Activated naive CD4-positive, alpha-beta T cell treated with anti-CD3 and anti-CD28 coated beads, Interleukin-2, amount 50 U/mL, for 24 hours (primary cell): ENCODE results near the gene SESN3.

ENCODE experiments used
- H3K27ac Mint-ChIP-seq: one replicate; pipeline ENCODE4 v1.8.0; 2021; ENCODE audit warnings: mild to moderate bottlenecking, mixed read lengths
- H3K27me3 Mint-ChIP-seq: one replicate; pipeline ENCODE4 v1.8.0; 2021; ENCODE audit warnings: mixed read lengths
- H3K36me3 Mint-ChIP-seq: one replicate; pipeline ENCODE4 v1.8.0; 2021; ENCODE audit warnings: mixed read lengths
- H3K4me1 Mint-ChIP-seq: one replicate; pipeline ENCODE4 v1.8.0; 2021; ENCODE audit warnings: mixed read lengths
- H3K4me3 Mint-ChIP-seq: one replicate; pipeline ENCODE4 v1.8.0; 2021; ENCODE audit warnings: mild to moderate bottlenecking, mixed read lengths
- H3K9me3 Mint-ChIP-seq: one replicate; pipeline ENCODE4 v1.8.0; 2021; ENCODE audit warnings: mixed read lengths

SESN3 gene

DNA sequence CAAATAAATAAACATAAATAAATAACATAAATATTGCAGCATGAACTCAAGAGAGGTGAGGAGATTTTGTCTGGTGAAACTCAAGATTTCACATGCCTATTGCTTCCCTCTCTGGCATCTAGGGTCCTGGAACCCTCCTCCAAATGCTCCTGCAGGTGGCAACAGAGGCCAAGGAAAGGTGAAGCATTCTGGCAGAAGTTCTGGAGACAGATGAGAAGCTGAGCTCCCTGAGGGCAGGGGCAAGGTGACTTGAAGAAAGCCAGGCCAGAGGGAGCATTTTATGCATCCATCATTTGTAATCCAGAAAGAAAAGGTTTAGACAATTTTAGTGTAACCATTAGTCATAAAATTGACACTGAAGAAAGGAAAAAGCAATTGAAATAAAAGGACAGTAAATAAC lies 76.5 kb downstream of the SESN3 start:
- Mint-ChIP-seq H3K4me1 (peaks cover 67% of the 10 kb centered on the region), H3K4me3 (no peak overlapping the region), H3K27me3 (no peaks in the 10 kb centered on the region), H3K36me3 (no peaks in the 10 kb centered on the region), H3K9me3 (no peaks in the 10 kb centered on the region), H3K27ac (peak overlapping the region; percentile 27)

DNA sequence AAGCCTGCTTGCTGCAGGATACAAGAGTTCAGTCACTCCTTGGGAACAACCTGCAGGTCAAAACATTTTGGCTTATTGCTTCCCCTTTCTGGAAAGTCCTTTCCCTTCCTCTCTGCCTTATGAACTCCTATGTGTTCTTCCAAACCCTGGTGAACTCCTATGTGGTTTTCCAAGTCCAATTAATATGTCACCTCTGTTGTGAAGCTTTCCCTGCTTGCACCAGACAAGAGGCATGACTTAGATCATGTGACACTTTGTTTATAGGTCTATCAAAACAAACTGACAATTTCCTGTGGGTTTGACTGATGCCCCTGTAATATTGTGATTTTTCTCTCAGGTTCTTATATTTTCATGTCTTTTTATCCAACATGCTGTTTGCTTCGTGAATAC lies 77.2 kb downstream of the SESN3 start:
- Mint-ChIP-seq H3K36me3 (no peaks in the 10 kb centered on the region), H3K9me3 (no peaks in the 10 kb centered on the region), H3K27me3 (no peaks in the 10 kb centered on the region), H3K4me1 (peaks cover 67% of the 10 kb centered on the region), H3K27ac (peak overlapping the region; percentile 98), H3K4me3 (peak overlapping the region; percentile 87)

DNA sequence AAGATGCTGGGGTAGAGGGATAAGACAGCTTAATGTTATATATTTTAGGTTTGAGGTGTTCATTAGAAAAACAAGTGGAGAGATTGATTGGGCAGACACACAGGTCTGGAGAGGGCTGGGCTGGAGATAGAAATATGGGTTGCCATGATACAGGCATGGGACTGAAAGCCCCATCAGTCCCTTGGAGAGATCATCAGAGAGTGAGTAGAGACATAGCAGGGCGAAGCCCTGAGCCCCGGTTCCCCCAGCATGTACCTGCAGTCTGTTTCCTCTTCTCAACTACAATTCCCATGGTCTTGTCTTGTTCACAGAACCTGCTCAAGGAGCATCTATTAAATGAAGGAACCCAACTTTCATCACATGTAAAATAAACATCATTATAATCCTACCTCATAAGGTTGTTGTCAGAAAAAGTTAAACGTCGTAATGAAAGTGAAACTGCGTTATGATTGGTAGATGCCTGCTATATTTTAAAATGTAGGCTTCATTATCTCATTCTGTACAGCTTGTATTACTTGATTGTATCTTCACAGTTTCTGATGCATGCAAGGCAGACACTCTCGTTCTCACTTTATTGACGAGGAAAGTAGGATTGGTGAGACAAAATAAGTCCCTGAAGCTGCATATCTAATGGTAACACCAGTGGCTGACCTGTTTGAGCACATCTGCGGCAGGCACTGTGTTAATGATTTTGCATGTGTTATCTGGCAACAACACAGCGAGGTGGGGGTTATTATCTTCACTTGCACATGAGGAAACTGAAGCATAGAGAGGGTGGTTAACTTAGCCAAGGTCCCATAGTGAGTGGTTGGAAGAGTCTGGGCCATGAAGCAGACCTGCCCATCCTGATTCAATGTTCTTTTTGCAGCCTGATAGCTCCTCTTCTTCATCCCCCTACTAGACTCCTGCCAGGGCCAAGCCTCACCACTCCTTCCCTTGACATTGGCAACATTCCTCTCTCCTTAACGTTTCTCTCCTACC lies 77.8 kb downstream of the SESN3 start:
- Mint-ChIP-seq H3K27me3 (no peaks in the 10 kb centered on the region), H3K4me1 (peaks cover 63% of the 10 kb centered on the region), H3K27ac (peak overlapping the region; percentile 98), H3K9me3 (no peaks in the 10 kb centered on the region), H3K4me3 (peak overlapping the region; percentile 87), H3K36me3 (no peaks in the 10 kb centered on the region)

DNA sequence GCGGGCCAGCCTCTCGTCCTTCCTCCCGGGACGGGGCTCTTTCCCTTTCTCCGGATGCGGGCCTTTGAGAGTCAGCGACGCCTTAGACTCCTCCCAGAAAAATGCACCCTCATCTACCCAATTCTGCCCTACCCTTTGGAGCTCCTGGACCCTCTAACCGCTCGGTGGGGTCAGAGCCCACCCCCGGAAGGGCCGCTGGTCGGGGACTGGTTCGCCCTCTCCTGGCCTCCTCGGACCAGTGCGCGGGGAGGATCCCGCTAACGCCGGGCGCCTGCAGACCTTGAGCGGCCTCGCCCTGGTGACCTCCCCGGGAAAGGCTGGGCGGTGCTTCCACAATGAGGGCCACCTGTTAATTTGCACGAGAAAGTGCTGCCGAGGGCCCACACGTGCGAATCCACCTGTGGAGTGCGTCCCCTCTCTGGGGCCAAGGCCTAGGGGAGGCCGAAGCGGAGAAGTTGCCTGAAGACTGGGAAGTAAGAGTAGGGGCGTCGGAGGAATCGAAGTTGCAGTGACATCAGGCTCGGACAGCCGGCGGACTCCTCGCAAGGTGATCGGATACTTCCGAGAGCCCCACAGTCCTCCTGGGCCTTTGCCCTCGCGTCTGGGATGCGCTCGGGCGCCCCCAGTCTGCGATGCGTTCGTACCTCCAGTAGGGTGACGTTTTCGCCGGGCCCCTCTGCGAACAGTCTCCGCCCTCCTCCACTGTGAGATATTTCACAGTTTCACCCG lies 79.9 kb downstream of the SESN3 start:
- H3K4me1 Mint-ChIP-seq: peaks cover 49% of the 10 kb centered on the region

DNA sequence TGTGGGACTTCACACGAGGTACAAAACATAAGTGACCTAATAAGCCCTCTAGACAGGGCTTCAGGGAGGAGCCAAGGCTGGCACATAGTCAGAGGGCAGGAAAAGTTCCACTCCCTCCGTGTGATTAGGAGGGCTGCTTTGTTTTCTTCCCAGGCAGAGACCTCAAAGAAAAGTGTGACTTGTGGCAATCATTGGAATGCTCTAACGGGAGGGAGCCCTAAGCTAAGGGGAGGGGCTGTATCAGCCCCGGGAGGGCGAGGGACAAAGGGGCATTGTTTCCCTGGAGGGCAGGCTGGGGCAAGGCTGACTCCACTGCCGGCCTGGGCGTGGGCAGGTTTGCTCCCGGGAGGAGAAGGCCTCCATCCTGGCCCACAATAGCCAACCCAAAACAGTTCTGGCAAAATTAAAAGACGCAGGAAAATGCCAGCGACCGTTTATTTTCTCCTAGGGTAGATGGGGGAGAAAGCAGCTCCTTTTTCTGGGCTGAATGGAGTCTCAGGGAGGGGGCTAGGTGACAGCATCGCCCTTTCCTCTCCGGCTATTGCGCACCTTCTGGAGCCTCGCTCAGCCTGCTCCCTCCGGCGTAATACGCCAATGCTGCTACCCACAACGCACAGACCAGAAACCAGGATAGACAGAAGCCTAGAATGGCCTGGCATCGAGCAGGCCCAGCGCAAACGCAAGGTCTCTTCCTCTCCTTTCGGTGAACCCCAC lies 81.2 kb downstream of the SESN3 start:
- Mint-ChIP-seq H3K4me1 (peaks cover 39% of the 10 kb centered on the region), H3K27ac (peak overlapping the region; percentile 59), H3K9me3 (no peaks in the 10 kb centered on the region), H3K36me3 (no peaks in the 10 kb centered on the region), H3K4me3 (peak overlapping the region; percentile 87), H3K27me3 (peaks cover 3% of the 10 kb centered on the region)

More for the DNA sequence above, 79.9 kb downstream of the SESN3 start:
- peak overlapping the region; percentile 98 for H3K27ac Mint-ChIP-seq
- peak overlapping the region; percentile 87 for H3K4me3 Mint-ChIP-seq
- H3K36me3 Mint-ChIP-seq: no peaks in the 10 kb centered on the region
- H3K27me3 Mint-ChIP-seq: peaks cover 3% of the 10 kb centered on the region
- H3K9me3 Mint-ChIP-seq: no peaks in the 10 kb centered on the region

DNA sequence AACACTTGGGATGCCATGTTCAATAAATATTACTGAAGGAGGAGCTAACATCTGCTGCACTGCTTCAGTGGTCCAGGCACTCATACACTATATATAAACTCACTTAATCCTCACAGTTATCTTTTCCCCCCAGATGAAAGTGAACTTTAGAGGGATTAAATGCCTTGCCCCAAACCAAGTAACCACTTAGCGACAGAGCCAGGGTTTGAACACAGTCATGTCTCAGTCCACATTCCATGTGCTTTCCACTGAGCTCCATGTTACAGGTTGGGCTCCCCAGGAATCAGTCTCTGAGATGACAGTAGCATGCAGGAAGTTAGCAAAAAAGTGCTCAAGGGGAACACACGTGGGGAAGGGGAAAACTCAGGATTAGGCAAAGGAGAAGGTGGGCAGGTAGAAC lies 82.1 kb downstream of the SESN3 start:
- Mint-ChIP-seq H3K36me3 (no peaks in the 10 kb centered on the region), H3K27me3 (peaks cover 10% of the 10 kb centered on the region), H3K4me3 (no peak overlapping the region), H3K9me3 (no peaks in the 10 kb centered on the region), H3K4me1 (peaks cover 31% of the 10 kb centered on the region), H3K27ac (no peak overlapping the region)

DNA sequence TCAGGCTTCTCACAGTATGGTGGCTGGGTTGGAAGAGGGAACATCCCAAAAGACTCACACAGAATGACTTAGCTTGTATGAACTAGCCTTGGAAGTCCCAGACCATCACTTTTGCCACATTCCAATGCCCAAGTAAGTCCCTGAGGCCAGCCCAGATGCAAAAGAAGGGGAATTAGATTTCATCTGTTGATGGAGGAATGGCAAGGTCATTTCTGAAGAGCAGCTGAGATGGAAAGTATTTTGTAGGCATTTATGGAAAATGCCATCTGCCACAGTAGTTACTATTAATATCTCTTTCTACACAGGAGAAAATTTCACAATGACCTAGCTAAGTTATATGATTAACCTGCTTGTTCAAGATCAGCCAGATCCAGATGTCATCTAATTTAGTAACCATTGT lies 82.6 kb downstream of the SESN3 start:
- Mint-ChIP-seq H3K4me3 (no peak overlapping the region), H3K9me3 (no peaks in the 10 kb centered on the region), H3K4me1 (peaks cover 25% of the 10 kb centered on the region), H3K36me3 (no peaks in the 10 kb centered on the region), H3K27ac (no peak overlapping the region), H3K27me3 (peaks cover 12% of the 10 kb centered on the region)

DNA sequence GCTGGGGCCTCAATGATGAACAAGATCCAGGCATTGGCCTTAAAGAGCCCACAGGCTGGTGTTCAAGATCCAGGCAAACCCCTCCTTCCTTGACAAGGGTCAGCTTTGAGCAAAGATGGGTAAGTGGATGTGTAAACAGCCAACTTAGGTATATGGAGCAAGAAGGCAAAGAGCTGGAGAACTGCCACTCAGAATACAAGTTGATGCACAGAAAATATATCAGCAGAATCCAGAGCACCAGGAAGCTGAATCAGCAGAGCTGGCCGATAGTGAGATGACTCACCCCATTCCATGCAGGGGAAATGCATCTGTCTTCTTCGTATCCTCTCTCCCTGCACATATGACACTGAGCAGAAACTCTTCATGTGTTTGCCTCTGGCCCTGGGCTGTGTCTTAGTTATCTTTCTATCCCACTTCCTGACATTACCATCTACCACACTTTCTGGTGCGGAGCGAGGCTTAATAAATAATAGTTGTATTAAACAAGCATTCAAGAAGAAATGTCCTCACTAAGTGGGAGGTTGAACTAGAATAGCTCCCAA lies 83.6 kb downstream of the SESN3 start:
- no peaks in the 10 kb centered on the region for H3K36me3 Mint-ChIP-seq
- H3K27me3 Mint-ChIP-seq: peaks cover 12% of the 10 kb centered on the region
- H3K4me1 Mint-ChIP-seq: peaks cover 16% of the 10 kb centered on the region
- H3K27ac Mint-ChIP-seq: no peak overlapping the region
- H3K9me3 Mint-ChIP-seq: no peaks in the 10 kb centered on the region
- H3K4me3 Mint-ChIP-seq: no peak overlapping the region

DNA sequence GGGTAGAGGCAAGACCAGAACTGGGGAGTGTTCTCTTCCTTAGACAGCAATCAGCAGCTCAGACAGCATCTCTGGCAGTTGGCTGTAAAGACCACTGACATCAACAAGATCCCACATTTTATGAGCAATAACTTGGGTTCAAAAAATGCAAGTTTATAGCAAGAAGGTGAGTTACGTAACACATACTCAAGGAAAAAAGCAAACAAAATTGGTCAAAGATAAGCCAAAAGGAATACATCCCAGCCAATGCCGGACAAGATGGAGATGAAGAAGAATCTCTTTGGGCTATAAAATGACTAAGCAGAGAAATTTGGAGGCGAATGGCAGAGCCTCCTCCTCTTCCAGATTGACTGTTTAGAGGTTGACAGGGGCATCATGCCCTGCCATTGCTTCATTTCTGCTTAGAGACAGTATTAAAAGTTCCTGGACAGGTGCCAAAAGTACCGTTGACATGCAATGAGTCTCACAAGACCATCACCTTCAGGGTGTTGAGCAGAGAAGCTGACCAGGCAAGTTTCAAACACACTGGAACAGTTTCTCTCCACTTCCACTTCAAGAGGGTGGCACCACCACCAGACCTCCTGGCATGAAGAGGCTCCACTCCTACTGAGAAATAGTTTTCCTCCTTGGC lies 85.5 kb downstream of the SESN3 start:
- no peaks in the 10 kb centered on the region for H3K36me3 Mint-ChIP-seq

DNA sequence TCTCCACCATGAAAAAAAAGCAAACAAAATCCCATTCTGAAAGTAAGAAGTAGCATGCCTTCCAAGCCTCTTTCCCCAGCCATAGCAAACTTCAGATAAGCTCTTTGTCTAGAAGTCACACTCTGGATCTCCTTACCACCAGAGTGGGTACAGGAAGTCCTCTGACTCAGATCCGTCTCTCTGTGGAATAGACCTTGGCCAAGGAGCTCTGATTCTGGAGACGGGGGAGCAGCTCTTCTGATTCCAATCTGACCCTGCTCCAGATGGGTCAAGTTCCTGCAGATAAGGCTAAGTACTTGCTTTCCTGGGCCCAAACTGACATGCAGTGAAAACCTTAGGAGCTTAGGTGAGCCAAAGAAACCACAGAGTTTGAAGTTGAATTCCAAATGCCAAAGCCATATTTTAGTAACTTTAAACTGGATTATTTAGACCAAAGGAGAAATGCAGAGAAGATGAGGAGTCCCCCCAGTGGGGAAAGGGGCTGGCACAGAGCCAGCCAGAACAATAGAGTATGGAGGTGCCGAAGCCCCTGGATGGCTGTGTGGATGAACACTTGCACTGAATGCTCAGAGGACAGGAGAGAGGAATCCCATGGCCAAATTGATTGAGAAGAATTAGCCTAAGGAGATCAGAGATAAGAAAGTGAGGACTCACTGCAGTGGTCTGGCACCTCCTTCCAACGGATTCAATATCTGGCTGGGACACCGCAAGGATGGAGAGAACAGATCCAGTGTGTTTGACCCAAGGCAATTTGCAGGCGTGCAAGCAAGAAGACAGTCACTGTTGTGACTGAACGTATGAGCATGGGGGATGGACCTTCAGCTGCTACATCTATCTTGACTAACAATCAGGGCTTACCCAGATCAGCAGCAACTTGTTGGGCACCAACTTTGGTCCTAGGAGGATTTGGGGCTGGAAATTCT lies 86.4 kb downstream of the SESN3 start:
- no peak overlapping the region for H3K4me3 Mint-ChIP-seq
- H3K4me1 Mint-ChIP-seq: peaks cover 5% of the 10 kb centered on the region
- H3K9me3 Mint-ChIP-seq: no peaks in the 10 kb centered on the region
- H3K27me3 Mint-ChIP-seq: peaks cover 16% of the 10 kb centered on the region
- H3K27ac Mint-ChIP-seq: no peak overlapping the region
- H3K36me3 Mint-ChIP-seq: no peaks in the 10 kb centered on the region

More for the DNA sequence above, 85.5 kb downstream of the SESN3 start:
- peaks cover 5% of the 10 kb centered on the region for H3K4me1 Mint-ChIP-seq
- H3K27ac Mint-ChIP-seq: no peak overlapping the region
- peaks cover 16% of the 10 kb centered on the region for H3K27me3 Mint-ChIP-seq
- no peaks in the 10 kb centered on the region for H3K9me3 Mint-ChIP-seq
- no peak overlapping the region for H3K4me3 Mint-ChIP-seq

DNA sequence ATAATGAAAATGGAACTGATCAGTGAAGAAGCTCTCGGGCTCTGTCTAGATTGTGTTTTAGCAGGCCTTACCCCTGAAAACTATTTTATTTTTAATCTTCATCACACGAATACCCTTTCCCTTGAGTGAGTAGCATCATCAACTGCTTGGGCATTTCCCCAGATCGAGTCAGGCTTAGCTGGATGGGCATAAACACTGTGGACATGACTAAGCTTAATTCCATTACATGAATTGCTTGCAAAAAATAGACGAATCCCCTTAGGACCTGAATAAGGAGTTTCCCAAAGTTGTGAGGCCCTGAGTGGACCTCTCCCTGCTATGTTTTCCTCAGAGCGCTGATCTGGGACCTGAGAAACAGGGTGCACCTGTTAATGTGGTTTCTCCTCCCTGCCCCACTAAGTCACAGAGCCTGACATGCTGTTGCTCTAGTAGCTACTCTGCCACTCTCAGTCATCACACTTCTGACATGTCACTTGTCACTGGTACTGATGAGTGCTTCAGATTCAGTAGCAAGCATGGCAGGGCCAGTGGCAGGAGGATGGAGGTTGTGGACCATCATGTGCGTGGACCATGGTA lies 87.8 kb downstream of the SESN3 start:
- Mint-ChIP-seq H3K4me3 (no peak overlapping the region), H3K27me3 (peaks cover 16% of the 10 kb centered on the region), H3K4me1 (peaks cover 5% of the 10 kb centered on the region), H3K36me3 (no peaks in the 10 kb centered on the region), H3K27ac (no peak overlapping the region), H3K9me3 (no peaks in the 10 kb centered on the region)

DNA sequence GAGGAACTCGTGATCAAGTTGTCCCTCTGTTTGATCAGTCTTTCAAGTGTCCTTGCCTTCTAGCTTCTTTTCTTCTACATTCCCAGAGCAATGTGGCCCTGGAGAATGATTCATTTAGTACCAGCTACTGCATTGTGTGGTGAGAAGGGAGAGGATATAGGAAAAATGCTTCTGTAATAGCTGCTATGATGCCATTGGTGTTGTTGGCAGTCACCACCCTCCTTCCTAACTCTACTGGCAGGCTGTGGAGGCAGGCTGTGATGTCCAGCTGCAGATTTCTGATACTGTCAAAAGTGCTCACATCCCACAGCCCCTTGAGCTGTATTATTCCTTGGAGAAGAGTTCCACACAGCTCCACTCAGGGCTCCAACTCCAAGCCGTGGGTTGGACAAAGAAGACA lies 88.6 kb downstream of the SESN3 start:
- peaks cover 16% of the 10 kb centered on the region for H3K27me3 Mint-ChIP-seq
- no peaks in the 10 kb centered on the region for H3K9me3 Mint-ChIP-seq
- no peak overlapping the region for H3K27ac Mint-ChIP-seq
- H3K36me3 Mint-ChIP-seq: no peaks in the 10 kb centered on the region
- H3K4me3 Mint-ChIP-seq: no peak overlapping the region
- peaks cover 3% of the 10 kb centered on the region for H3K4me1 Mint-ChIP-seq

DNA sequence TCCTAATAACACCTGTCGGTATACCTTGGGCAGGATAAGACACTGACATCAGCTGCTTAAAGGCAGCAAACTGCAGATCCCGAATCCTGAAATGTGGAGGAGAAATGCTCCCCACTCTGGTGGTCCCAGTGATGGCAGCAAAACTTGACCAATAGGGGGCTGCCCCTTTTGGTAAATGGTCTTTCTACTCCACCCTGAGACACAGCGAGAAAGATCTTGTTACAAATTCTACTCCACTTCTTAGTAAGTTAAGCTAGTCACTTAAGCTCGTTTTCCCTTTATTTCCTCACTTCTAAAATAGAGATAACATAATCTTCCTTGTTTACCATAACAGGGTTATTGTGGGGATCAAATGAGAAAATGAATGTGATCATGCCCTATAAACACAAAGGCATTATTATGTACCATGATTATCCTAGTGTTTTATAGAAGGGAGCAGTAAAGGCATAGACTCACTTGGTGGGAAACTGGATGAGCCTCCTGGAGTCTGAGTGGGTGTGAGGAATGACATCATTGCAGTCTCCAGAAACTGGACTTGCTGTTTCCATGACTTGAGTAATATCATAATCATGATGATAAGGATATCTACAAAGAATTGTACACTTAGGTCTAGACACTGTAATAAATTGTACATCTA lies 90.5 kb downstream of the SESN3 start:
- Mint-ChIP-seq H3K36me3 (no peaks in the 10 kb centered on the region), H3K4me3 (no peak overlapping the region), H3K4me1 (no peaks in the 10 kb centered on the region), H3K27ac (no peak overlapping the region), H3K9me3 (no peaks in the 10 kb centered on the region), H3K27me3 (peaks cover 14% of the 10 kb centered on the region)
